ENCODE data around the gene GUSB.
"Not testable (repeated sequence)": the region's sequence is repeated elsewhere in the genome, so short reads cannot be mapped to it uniquely, and the experiment has no call there.

Gene GUSB

GRCh38 chr7:65994984-65995383, 13.0 kb upstream of the GUSB start:
- not testable (repeated sequence) for H2AFZ ChIP-seq (ENCODE audit: low read depth, low read length); H3K4ac ChIP-seq (ENCODE audit: low read depth in 1 of 2, low read length in 2 of 2); H3K4me3 ChIP-seq (ENCODE audit: insufficient read depth in 1 of 2, low read depth in 1 of 2, low read length in 2 of 2); H3K27ac ChIP-seq (ENCODE audit: low read length, poor library complexity, severe bottlenecking); H3K36me3 ChIP-seq (ENCODE audit: control insufficient read depth in 1 of 2, insufficient read depth in 2 of 2, low read depth in 1 of 2, low read length in 2 of 2); H2BK5ac ChIP-seq (ENCODE audit: low read depth, low read length, poor library complexity, severe bottlenecking); DNase-seq; H2BK15ac ChIP-seq (ENCODE audit: low read depth, poor library complexity, severe bottlenecking); H3K18ac ChIP-seq (ENCODE audit: low read depth in 1 of 2, low read length in 2 of 2); H2BK120ac ChIP-seq (ENCODE audit: low read depth, low read length); H3K23ac ChIP-seq (ENCODE audit: low read length in 2 of 2); H3K27me3 ChIP-seq (ENCODE audit: control insufficient read depth in 1 of 2, insufficient read depth in 1 of 2, low read length in 2 of 2); H4K8ac ChIP-seq (ENCODE audit: low read length); H3K9me3 ChIP-seq (ENCODE audit: control insufficient read depth, low read length); H3K79me1 ChIP-seq (replicated peaks; ENCODE audit: low read length, poor library complexity, severe bottlenecking); H3K14ac ChIP-seq (ENCODE audit: low read length in 2 of 2); H3K4me2 ChIP-seq (ENCODE audit: low read length, poor library complexity, severe bottlenecking); H3K4me1 ChIP-seq (ENCODE audit: control insufficient read depth, insufficient read depth, low read depth, low read length); H3K9ac ChIP-seq (ENCODE audit: low read length); H4K91ac ChIP-seq (ENCODE audit: low read length); H2BK12ac ChIP-seq (ENCODE audit: low read length in 2 of 2); H2AK5ac ChIP-seq (ENCODE audit: low read length, severe bottlenecking)
- WGBS: no CpG with 5 or more reads among the region's 1 CpG

GRCh38 chr7:65992526-65992925, 10.5 kb upstream of the GUSB start:
- Histone ChIP-seq H3K9me3 (ENCODE audit: control insufficient read depth, low read length) (no peaks in the 10 kb centered on the region), H3K4ac (ENCODE audit: low read depth in 1 of 2, low read length in 2 of 2) (no peak overlapping the region), H2BK5ac (ENCODE audit: low read depth, low read length, poor library complexity, severe bottlenecking) (no peak overlapping the region), H3K23ac (ENCODE audit: low read length in 2 of 2) (no peak overlapping the region), H3K27ac (ENCODE audit: low read length, poor library complexity, severe bottlenecking) (no peak overlapping the region), H3K4me2 (ENCODE audit: low read length, poor library complexity, severe bottlenecking) (no peak overlapping the region), H3K36me3 (ENCODE audit: control insufficient read depth in 1 of 2, insufficient read depth in 2 of 2, low read depth in 1 of 2, low read length in 2 of 2) (no peaks in the 10 kb centered on the region), H2AK5ac (ENCODE audit: low read length, severe bottlenecking) (no peak overlapping the region), H4K91ac (ENCODE audit: low read length) (no peak overlapping the region), H3K14ac (ENCODE audit: low read length in 2 of 2) (no peak overlapping the region), H3K4me1 (ENCODE audit: control insufficient read depth, insufficient read depth, low read depth, low read length) (peaks cover 2% of the 10 kb centered on the region), H2BK15ac (ENCODE audit: low read depth, poor library complexity, severe bottlenecking) (no peak overlapping the region), H3K27me3 (ENCODE audit: control insufficient read depth in 1 of 2, insufficient read depth in 1 of 2, low read length in 2 of 2) (no peaks in the 10 kb centered on the region), H4K8ac (ENCODE audit: low read length) (no peak overlapping the region), H2BK12ac (ENCODE audit: low read length in 2 of 2) (no peak overlapping the region), H3K79me1 (replicated peaks; ENCODE audit: low read length, poor library complexity, severe bottlenecking) (no peaks in the 10 kb centered on the region), H3K18ac (ENCODE audit: low read depth in 1 of 2, low read length in 2 of 2) (no peak overlapping the region), H3K4me3 (ENCODE audit: insufficient read depth in 1 of 2, low read depth in 1 of 2, low read length in 2 of 2) (no peak overlapping the region), H3K9ac (ENCODE audit: low read length) (no peak overlapping the region), H2BK120ac (ENCODE audit: low read depth, low read length) (no peak overlapping the region), H2AFZ (ENCODE audit: low read depth, low read length) (no peak overlapping the region)
- DNase-seq: no peak
- WGBS: 93% methylated on average over 4 of the region's 4 CpGs

GRCh38 chr7:65991829-65992228, 9.8 kb upstream of the GUSB start:
- not testable (repeated sequence) for H3K27me3 ChIP-seq (ENCODE audit: control insufficient read depth in 1 of 2, insufficient read depth in 1 of 2, low read length in 2 of 2); H2BK12ac ChIP-seq (ENCODE audit: low read length in 2 of 2); H3K23ac ChIP-seq (ENCODE audit: low read length in 2 of 2); H3K9me3 ChIP-seq (ENCODE audit: control insufficient read depth, low read length); H3K4me2 ChIP-seq (ENCODE audit: low read length, poor library complexity, severe bottlenecking); H2BK15ac ChIP-seq (ENCODE audit: low read depth, poor library complexity, severe bottlenecking); H3K18ac ChIP-seq (ENCODE audit: low read depth in 1 of 2, low read length in 2 of 2); H3K4me1 ChIP-seq (ENCODE audit: control insufficient read depth, insufficient read depth, low read depth, low read length); H3K14ac ChIP-seq (ENCODE audit: low read length in 2 of 2); H2BK120ac ChIP-seq (ENCODE audit: low read depth, low read length); H4K91ac ChIP-seq (ENCODE audit: low read length); H2AK5ac ChIP-seq (ENCODE audit: low read length, severe bottlenecking); H3K36me3 ChIP-seq (ENCODE audit: control insufficient read depth in 1 of 2, insufficient read depth in 2 of 2, low read depth in 1 of 2, low read length in 2 of 2); H3K4me3 ChIP-seq (ENCODE audit: insufficient read depth in 1 of 2, low read depth in 1 of 2, low read length in 2 of 2); H2AFZ ChIP-seq (ENCODE audit: low read depth, low read length); DNase-seq; H3K79me1 ChIP-seq (replicated peaks; ENCODE audit: low read length, poor library complexity, severe bottlenecking); H4K8ac ChIP-seq (ENCODE audit: low read length); H2BK5ac ChIP-seq (ENCODE audit: low read depth, low read length, poor library complexity, severe bottlenecking); H3K27ac ChIP-seq (ENCODE audit: low read length, poor library complexity, severe bottlenecking); H3K9ac ChIP-seq (ENCODE audit: low read length); H3K4ac ChIP-seq (ENCODE audit: low read depth in 1 of 2, low read length in 2 of 2)
- 99% methylated on average over 5 of the region's 5 CpGs for WGBS

GRCh38 chr7:65989694-65990080, 7.7 kb upstream of the GUSB start:
- no peak overlapping the region for H2BK15ac ChIP-seq (ENCODE audit: low read depth, poor library complexity, severe bottlenecking)
- no peak overlapping the region for H3K14ac ChIP-seq (ENCODE audit: low read length in 2 of 2)
- H3K4ac ChIP-seq (ENCODE audit: low read depth in 1 of 2, low read length in 2 of 2): no peak overlapping the region
- H3K27ac ChIP-seq (ENCODE audit: low read length, poor library complexity, severe bottlenecking): no peak overlapping the region
- 80% methylated on average over 3 of the region's 3 CpGs for WGBS
- no peak overlapping the region for H3K23ac ChIP-seq (ENCODE audit: low read length in 2 of 2)
- no peak overlapping the region for H2BK12ac ChIP-seq (ENCODE audit: low read length in 2 of 2)
- H2AK5ac ChIP-seq (ENCODE audit: low read length, severe bottlenecking): no peak overlapping the region
- H3K9me3 ChIP-seq (ENCODE audit: control insufficient read depth, low read length): no peaks in the 10 kb centered on the region
- DNase-seq: no peak
- H3K79me1 ChIP-seq (replicated peaks; ENCODE audit: low read length, poor library complexity, severe bottlenecking): no peaks in the 10 kb centered on the region
- H2BK5ac ChIP-seq (ENCODE audit: low read depth, low read length, poor library complexity, severe bottlenecking): no peak overlapping the region
- no peak overlapping the region for H4K91ac ChIP-seq (ENCODE audit: low read length)
- H4K8ac ChIP-seq (ENCODE audit: low read length): no peak overlapping the region
- no peak overlapping the region for H3K4me2 ChIP-seq (ENCODE audit: low read length, poor library complexity, severe bottlenecking)
- no peak overlapping the region for H2BK120ac ChIP-seq (ENCODE audit: low read depth, low read length)
- H2AFZ ChIP-seq (ENCODE audit: low read depth, low read length): no peak overlapping the region
- no peaks in the 10 kb centered on the region for H3K27me3 ChIP-seq (ENCODE audit: control insufficient read depth in 1 of 2, insufficient read depth in 1 of 2, low read length in 2 of 2)
- peaks cover 2% of the 10 kb centered on the region for H3K4me1 ChIP-seq (ENCODE audit: control insufficient read depth, insufficient read depth, low read depth, low read length)
- no peak overlapping the region for H3K9ac ChIP-seq (ENCODE audit: low read length)
- H3K4me3 ChIP-seq (ENCODE audit: insufficient read depth in 1 of 2, low read depth in 1 of 2, low read length in 2 of 2): no peak overlapping the region
- no peaks in the 10 kb centered on the region for H3K36me3 ChIP-seq (ENCODE audit: control insufficient read depth in 1 of 2, insufficient read depth in 2 of 2, low read depth in 1 of 2, low read length in 2 of 2)
- no peak overlapping the region for H3K18ac ChIP-seq (ENCODE audit: low read depth in 1 of 2, low read length in 2 of 2)

Measured in mesenchymal stem cell (in vitro differentiated cells and primary cell).